ENCODE measurements around the gene NR1H3. TPM values are rescaled to one million over a fixed set of nuclear protein-coding genes. Genes with fewer than 3 reads are reported as not detected.
A peak's percentile ranks its signal among the peaks of the same experiment; 100 is the strongest.
"Not testable (repeated sequence)": the region's sequence is repeated elsewhere in the genome, so short reads cannot be mapped to it uniquely, and the experiment has no call there.

The NR1H3 gene
- 14.2 and 18.9 TPM in 2 replicates for total RNA-seq (ENCODE audit: low replicate concordance)
- long read RNA-seq, partial matches to known transcripts: 1 of 8 reads
- long read RNA-seq, other reads (novel, unspliced or antisense): 2 of 8 reads

- peaks cover 35% of the 10 kb centered on the region for H3K4me1 Mint-ChIP-seq (ENCODE audit: unreplicated experiment)
- no peaks in the 10 kb centered on the region for H3K36me3 Mint-ChIP-seq
- no peak for DNase-seq (ENCODE audit: extremely low spot score, unreplicated experiment)
- H3K27me3 Mint-ChIP-seq: no peaks in the 10 kb centered on the region
- H3K9me3 Mint-ChIP-seq: no peaks in the 10 kb centered on the region
- peak within 1 kb of the TSS; percentile 70 for H3K4me3 Mint-ChIP-seq
- peak within 1 kb of the TSS; percentile 59 for H3K27ac Mint-ChIP-seq
- TF ChIP-seq CTCF (conservative IDR thresholded peaks at IDR 0.05): peak; percentile 75
These were observed at the start of gene NR1H3 for GRCh38 chr11:47257517-47258316. Gene NR1H3, plus strand, starts transcription at chr11:47257996. Its CDS starts 1,221 bp downstream, at chr11:47259217.

GRCh38 chr11:47208008-47208552 is 49.7 kb upstream of the NR1H3 start:
- not testable (repeated sequence) for H3K27me3 Mint-ChIP-seq; H3K27ac Mint-ChIP-seq; H3K4me3 Mint-ChIP-seq; H3K9me3 Mint-ChIP-seq; H3K4me1 Mint-ChIP-seq (ENCODE audit: unreplicated experiment); DNase-seq (ENCODE audit: extremely low spot score, unreplicated experiment); H3K36me3 Mint-ChIP-seq

DNA sequence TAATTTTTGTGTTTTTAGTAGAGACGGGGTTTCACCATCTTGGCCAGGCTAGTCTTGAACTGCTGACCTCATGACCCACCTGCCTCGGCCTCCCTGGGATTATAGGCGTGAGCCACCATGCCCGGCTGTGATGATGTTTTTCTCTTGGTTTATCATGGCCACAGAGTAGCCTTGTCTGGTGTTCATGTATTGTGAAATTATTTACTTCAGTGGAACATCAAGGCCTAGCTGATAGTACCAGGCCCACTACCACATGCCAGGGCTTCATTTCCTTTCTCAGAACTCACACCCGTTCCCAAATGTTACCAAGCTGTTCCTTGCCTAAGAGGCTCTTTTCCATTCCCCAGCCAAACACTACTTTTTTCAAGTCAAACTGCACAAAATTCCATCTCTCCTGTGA is 49.2 kb upstream of the NR1H3 start:
- H3K27me3 Mint-ChIP-seq: no peaks in the 10 kb centered on the region
- TF ChIP-seq CTCF (conservative IDR thresholded peaks at IDR 0.05): no peak
- no peak overlapping the region for H3K4me3 Mint-ChIP-seq
- DNase-seq (ENCODE audit: extremely low spot score, unreplicated experiment): no peak
- H3K27ac Mint-ChIP-seq: no peak overlapping the region
- peaks cover 5% of the 10 kb centered on the region for H3K4me1 Mint-ChIP-seq (ENCODE audit: unreplicated experiment)
- H3K36me3 Mint-ChIP-seq: no peaks in the 10 kb centered on the region
- no peaks in the 10 kb centered on the region for H3K9me3 Mint-ChIP-seq

- Mint-ChIP-seq H3K4me3 (no peak overlapping the region), H3K27ac (no peak overlapping the region), H3K4me1 (ENCODE audit: unreplicated experiment) (peaks cover 17% of the 10 kb centered on the region), H3K27me3 (no peaks in the 10 kb centered on the region), H3K9me3 (no peaks in the 10 kb centered on the region), H3K36me3 (peaks cover 7% of the 10 kb centered on the region)
- DNase-seq (ENCODE audit: extremely low spot score, unreplicated experiment): no peak
- TF ChIP-seq CTCF (conservative IDR thresholded peaks at IDR 0.05): no peak
These were observed 44.9 kb upstream of the NR1H3 start for GRCh38 chr11:47212938-47213337.

GRCh38 chr11:47213950-47214565 is 43.7 kb upstream of the NR1H3 start:
- peak overlapping the region; percentile 94 for H3K27ac Mint-ChIP-seq
- peaks cover 13% of the 10 kb centered on the region for H3K36me3 Mint-ChIP-seq
- no peaks in the 10 kb centered on the region for H3K27me3 Mint-ChIP-seq
- no peaks in the 10 kb centered on the region for H3K9me3 Mint-ChIP-seq
- H3K4me3 Mint-ChIP-seq: peak overlapping the region; percentile 92
- TF ChIP-seq CTCF (conservative IDR thresholded peaks at IDR 0.05): no peak
- no peak for DNase-seq (ENCODE audit: extremely low spot score, unreplicated experiment)
- peaks cover 24% of the 10 kb centered on the region for H3K4me1 Mint-ChIP-seq (ENCODE audit: unreplicated experiment)

All from type B pancreatic cell (in vitro differentiated cells).